ENCODE data around the gene MAML1.
"Not testable (repeated sequence)": the region's sequence is repeated elsewhere in the genome, so short reads cannot be mapped to it uniquely, and the experiment has no call there.

MAML1 gene, protein sequence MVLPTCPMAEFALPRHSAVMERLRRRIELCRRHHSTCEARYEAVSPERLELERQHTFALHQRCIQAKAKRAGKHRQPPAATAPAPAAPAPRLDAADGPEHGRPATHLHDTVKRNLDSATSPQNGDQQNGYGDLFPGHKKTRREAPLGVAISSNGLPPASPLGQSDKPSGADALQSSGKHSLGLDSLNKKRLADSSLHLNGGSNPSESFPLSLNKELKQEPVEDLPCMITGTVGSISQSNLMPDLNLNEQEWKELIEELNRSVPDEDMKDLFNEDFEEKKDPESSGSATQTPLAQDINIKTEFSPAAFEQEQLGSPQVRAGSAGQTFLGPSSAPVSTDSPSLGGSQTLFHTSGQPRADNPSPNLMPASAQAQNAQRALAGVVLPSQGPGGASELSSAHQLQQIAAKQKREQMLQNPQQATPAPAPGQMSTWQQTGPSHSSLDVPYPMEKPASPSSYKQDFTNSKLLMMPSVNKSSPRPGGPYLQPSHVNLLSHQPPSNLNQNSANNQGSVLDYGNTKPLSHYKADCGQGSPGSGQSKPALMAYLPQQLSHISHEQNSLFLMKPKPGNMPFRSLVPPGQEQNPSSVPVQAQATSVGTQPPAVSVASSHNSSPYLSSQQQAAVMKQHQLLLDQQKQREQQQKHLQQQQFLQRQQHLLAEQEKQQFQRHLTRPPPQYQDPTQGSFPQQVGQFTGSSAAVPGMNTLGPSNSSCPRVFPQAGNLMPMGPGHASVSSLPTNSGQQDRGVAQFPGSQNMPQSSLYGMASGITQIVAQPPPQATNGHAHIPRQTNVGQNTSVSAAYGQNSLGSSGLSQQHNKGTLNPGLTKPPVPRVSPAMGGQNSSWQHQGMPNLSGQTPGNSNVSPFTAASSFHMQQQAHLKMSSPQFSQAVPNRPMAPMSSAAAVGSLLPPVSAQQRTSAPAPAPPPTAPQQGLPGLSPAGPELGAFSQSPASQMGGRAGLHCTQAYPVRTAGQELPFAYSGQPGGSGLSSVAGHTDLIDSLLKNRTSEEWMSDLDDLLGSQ

DNA sequence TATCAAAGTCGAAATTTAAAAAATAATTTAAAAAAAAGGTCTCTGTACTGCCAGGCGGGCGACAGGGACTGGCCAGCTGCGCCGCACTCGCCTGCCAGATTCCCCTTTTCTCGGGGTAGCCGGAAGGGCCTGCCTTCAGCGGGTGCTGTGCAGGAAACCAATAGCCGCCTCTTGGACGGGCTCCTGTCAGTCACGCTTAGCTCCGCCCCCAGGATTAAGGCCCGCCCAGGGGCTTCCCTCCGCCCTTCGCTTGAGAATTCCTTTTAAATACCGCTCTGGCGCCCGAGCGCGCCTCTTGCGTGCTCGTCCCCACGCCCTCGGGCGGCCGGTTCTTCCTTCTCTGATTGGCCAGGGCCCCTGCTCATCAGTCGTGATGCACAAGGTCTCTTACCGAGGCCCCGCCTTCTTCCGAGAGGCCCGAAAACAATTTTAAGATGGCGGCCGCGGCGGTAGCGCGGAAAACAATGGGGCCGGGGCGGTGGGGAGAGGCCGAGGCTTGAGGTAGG is at the start of gene MAML1:
TSS of gene MAML1 (plus strand) at position 411 of the 506 bp plus-strand sequence. CDS start 291 bp downstream, outside the sequence.
- peak; percentile 99 for DNase-seq

GRCh38 chr5:179689212-179689611 is 43.4 kb upstream of the MAML1 start:
- DNase-seq, result not testable (repeated sequence)

DNA sequence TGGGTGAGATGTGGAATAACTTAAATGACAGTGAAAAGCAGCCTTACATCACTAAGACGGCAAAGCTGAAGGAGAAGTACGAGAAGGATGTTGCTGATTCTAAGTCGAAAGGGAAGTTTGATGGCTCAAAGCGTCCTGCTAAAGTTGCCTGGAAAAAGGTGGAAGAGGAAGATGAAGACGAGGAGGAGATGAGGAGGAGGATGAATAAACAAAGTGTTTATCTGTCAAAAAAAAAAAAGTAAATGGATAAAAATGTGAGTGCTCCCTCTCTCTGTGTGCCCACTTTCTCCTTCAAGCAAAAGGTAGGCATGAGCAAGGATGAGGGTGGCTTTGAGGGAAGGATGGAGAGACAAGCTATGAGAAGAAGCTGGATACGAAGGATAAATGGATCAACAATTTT is 38.1 kb upstream of the MAML1 start:
- DNase-seq, result no peak

DNA sequence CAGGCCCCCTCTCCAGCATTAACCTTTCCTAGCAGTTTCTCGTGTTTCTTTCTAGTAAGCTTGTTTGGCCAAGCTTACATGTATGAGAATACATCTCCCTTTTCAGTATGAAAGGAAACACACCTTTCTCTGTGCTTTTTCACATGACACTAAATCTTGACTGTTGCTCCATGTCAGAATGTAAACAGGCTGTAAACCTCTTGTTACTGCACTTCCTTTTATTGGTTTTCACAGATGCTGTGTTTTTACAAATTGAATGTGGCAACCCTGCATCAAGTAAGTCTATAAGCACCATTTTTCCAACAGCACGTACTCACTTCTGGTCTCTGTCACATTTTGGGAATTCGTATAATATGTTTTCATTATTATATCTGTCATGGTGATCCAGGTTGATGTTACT is 36.0 kb upstream of the MAML1 start:
- DNase-seq, result no peak

DNA sequence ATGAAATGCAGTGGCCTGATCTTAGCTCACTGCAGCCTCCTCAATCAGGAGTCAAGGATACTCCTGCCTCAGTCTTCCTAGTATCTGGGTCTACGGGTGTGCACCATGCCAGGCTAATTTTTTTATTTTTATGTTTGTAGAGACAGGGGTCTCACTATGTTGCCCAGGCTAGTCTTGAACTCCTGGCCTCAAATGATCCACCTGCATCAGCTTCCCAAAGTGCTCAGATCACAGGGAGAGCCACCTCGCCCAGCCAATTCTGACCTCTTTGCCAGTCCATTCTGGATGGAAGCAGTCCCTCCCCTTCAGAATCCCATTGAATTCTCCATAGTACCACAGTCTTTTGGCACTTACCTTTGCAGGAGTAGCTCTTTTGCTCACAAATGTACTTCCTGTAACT is 35.5 kb upstream of the MAML1 start:
- DNase-seq, result no peak

DNA sequence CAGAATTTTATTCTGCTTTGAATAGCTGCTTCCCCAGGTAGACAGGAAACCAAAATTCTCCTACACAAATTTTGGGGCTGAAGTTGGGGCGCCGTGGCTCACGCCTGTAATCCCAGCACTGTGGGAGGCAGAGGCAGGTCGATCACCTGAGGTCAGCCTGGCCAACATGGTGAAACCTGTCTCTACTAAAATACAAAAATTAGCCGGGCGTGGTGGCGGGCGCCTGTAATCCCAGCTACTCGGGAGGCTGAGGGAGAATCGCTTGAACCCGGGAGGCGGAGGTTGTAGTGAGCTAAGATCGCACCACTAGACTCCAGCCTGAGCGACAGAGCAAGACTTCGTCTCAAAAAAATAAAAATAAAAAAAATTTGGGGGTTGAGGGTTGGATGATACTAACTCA is 35.1 kb upstream of the MAML1 start:
- DNase-seq, result not testable (repeated sequence)

DNA sequence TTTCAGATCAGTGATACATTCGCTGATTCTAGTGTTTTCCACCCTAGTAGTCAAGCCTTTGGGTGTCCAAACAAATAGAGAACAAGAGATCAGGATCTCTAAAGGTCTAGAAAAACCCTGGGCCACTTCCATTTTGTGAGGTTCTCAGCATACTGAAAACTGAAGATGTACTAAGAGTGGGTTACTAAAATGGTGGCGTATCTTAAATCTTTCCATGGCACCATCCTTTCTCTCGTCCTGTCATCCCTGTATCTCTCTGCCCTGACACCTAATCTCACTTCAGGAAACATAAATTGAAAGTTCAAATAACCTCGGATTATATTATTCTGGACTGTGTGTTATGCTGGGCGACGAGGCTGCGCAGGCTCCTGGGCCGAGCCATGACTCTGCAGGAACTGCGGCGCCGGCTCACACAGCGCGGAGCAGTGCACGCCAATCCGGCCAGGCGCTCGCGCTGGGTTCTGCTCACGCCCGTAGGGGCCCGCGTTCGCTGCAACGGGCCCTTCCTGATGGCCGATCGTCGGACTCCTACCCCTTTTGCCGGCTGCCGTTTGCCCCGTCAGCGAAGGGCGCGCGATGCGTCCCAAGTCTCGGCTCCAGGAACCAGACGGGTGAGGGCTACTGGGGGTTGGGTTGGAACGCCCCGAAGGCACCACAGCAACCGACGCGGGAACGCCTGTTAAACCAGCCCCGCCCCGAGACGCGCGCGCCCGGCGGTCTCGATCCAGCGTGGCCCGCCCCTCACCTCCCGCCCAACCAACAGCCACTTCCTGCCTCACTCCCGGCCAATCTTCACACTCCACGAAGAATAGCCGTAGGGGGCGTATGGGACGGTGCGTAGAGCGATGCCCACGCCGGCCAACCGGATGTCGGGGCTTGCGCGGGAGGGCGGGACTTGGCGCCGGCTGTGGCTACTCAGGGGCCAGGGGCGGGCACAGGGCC is 34.4 kb upstream of the MAML1 start:
- DNase-seq, result peak; percentile 98

DNA sequence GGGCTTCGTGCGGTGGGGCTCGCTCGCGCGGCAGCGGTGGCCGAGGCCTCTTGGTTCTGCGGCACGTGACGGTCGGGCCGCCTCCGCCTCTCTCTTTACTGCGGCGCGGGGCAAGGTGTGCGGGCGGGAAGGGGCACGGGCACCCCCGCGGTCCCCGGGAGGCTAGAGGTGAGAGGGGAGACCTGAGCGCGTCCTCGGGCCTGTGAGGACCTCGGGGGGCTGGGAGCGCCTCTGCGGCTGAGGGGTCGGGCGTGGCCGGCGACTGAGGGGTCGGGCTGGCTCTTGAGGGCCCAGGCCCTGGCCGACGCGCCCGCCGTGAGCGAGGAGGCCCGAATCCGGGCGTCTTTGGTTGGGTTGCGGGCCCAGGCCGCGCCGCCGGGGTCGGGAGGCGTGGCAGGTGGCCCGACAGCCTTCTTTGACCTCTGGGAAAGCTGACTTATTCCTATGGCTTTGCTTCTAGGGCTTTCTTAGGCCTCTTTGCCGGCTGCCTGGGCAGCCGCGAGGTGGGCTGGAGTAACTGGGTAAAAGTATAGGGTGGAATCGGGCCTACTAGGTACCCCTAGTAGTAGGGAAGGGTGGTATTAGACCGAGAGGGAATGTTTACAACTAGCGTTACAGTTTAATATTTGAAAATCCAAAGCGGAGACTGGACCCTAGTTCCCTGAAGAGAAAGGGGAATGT is 33.5 kb upstream of the MAML1 start, which contains the start of gene CANX:
TSS of gene CANX (plus strand) at position 33 of the 681 bp plus-strand sequence. CDS start 6,715 bp downstream, outside the sequence.
- no peak for DNase-seq

DNA sequence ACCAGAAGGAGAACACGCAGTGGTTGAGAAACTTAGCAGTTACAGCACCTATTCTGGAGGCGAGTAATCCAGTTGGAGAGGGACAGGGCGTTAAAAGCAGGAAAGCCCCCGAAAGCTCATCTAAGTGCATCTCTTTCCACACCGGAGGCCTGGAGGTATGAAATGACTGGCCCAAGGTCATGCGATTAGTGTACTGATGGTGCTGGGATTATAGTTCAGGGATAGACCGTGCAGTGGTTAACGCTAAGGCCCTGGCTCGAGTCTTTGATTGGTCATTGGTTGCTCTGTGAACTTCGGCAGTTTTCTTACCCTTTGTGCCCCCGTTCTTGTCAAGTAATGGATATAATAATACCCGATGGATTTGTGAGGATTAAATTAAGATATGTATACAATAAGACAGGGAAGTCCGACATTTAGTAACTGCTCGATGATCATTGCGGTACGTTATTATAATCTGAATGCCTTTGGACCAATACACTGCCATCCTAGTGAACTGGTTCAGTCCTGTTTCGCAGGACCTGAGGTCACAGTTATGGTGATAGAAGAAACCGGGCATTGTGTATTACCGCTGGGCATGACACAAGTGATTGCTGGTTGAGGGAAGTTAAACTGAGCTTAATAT is 32.9 kb upstream of the MAML1 start:
- no peak for DNase-seq

- DNase-seq, result no peak
These were observed 32.2 kb upstream of the MAML1 start for GRCh38 chr5:179700401-179700918.

GRCh38 chr5:179716286-179716685 is 16.3 kb upstream of the MAML1 start:
- DNase-seq, result no peak

- no peak for DNase-seq
These were observed 12.4 kb upstream of the MAML1 start for GRCh38 chr5:179720222-179720621.

GRCh38 chr5:179724163-179724562 is 8.5 kb upstream of the MAML1 start:
- DNase-seq, result no peak

- no peak for DNase-seq
These were observed 5.5 kb upstream of the MAML1 start for GRCh38 chr5:179727106-179727505.

- no peak for DNase-seq
These were observed 3.3 kb upstream of the MAML1 start for GRCh38 chr5:179729303-179729702.

- no peak for DNase-seq
These were observed 2.9 kb upstream of the MAML1 start for GRCh38 chr5:179729727-179730126.

GRCh38 chr5:179730356-179730755 is 2.3 kb upstream of the MAML1 start:
- DNase-seq, result no peak

- DNase-seq, result no peak
These were observed 1.8 kb upstream of the MAML1 start for GRCh38 chr5:179730852-179731251.

- DNase-seq, result no peak
These were observed 721 bp upstream of the MAML1 start for GRCh38 chr5:179731791-179732411.

Measured in GOT3 (cell line).